Measurements from ENCODE around the gene PDE4B. TPM values are rescaled to one million over a fixed set of nuclear protein-coding genes. Genes with fewer than 3 reads are reported as not detected.
"Not testable (repeated sequence)": the region's sequence is repeated elsewhere in the genome, so short reads cannot be mapped to it uniquely, and the experiment has no call there.

Gene PDE4B
- total and polyA plus RNA-seq, 9 donors: 14.7 to 25.6 (median 16.8) TPM

DNA sequence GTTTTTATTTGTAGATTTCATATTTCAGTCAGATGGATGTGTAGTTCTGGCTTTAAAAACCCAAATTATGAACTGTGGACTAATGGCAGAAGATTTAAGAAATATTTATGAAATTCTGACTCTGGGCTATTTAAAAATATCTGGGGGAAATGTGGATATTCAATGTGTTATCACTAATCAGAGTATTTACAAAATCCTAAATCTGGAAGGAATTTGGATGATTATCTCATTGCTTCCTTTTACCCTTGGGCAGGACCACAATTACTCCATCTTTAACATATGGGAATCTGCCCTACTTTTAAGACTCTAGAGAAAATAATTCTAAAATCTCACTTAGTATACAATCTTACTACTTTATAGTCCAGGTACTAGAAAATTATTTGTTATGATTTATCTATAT is 203.2 kb downstream of the PDE4B start:
- DNase-seq: no peak
- Histone ChIP-seq H3K4me3 (ENCODE audit: low read length) (no peak overlapping the region), H3K27me3 (ENCODE audit: control insufficient read depth, insufficient read depth, low read length) (no peaks in the 10 kb centered on the region), H3K4me1 (ENCODE audit: control insufficient read depth, insufficient read depth, low read length) (no peaks in the 10 kb centered on the region), H3K27ac (ENCODE audit: low read length) (no peak overlapping the region), H3K36me3 (ENCODE audit: control insufficient read depth, insufficient read depth, low read length) (no peaks in the 10 kb centered on the region), H3K9me3 (replicated peaks; ENCODE audit: control insufficient read depth, low read depth, low read length) (no peaks in the 10 kb centered on the region)

DNA sequence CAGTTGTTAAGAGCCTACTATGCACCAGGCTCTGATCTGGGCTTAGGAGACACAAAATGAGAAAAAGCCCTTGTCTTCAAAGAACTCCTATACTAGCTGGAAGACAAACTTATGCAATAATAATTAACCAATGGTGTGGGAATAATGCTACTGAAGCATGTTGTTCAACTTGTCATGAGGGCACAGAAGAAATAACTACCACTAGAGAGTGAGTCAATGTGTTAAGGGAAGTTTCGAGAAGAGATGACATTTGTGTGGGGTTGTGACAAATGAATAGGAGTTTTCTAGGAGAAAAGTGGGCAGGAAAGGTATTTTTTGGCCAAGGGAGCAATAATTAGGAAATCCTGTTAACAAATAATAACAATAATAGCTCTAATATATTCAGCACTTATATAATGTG is 205.0 kb downstream of the PDE4B start:
- no peaks in the 10 kb centered on the region for H3K4me1 ChIP-seq (ENCODE audit: control insufficient read depth, insufficient read depth, low read length)
- DNase-seq: no peak
- H3K27me3 ChIP-seq (ENCODE audit: control insufficient read depth, insufficient read depth, low read length): no peaks in the 10 kb centered on the region
- H3K36me3 ChIP-seq (ENCODE audit: control insufficient read depth, insufficient read depth, low read length): no peaks in the 10 kb centered on the region
- H3K4me3 ChIP-seq (ENCODE audit: low read length): no peak overlapping the region
- WGBS (ENCODE audit: insufficient coverage): no CpG with 5 or more reads among the region's 1 CpG
- no peak overlapping the region for H3K27ac ChIP-seq (ENCODE audit: low read length)
- no peaks in the 10 kb centered on the region for H3K9me3 ChIP-seq (replicated peaks; ENCODE audit: control insufficient read depth, low read depth, low read length)

DNA sequence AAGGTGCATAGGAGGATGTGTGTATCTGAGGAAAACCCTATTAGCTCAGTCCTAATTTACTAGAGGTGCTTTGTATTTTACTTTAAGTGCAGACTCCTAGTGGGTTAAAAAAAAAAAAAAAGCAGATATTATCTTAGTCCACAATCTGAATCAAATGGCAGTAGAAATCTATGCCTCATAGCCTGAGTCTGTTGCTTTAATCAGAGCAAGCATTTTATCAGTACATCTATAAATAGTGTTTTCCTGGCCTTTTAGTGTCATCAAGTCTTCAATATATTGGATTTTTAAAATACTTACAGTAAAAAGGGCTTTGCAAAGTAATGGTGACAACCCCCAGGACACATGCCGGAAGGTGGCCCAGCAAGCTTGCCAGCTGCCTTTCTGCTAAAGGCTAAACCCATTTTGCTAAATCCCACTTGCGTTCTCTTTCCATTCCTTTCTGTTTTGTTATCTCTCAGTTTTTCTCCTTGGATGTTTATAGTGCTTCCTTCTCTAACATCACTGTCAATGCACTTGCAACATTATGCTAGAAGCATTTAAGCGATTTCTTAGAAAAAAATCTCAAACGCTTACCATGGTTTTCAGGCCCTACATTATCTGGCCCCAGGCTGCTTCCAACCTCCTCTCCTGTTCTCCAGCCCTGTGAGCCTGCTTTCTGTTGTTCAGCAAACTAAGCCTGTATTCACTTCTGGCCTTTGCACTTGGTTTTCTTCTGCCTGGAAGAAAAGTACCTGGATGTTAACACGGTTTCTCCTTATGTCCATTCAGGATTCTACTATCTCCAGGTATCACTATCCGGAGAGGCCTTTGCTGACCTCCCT is 206.3 kb downstream of the PDE4B start:
- no peaks in the 10 kb centered on the region for H3K4me1 ChIP-seq (ENCODE audit: control insufficient read depth, insufficient read depth, low read length)
- no peak for DNase-seq
- no peaks in the 10 kb centered on the region for H3K27me3 ChIP-seq (ENCODE audit: control insufficient read depth, insufficient read depth, low read length)
- no peak overlapping the region for H3K27ac ChIP-seq (ENCODE audit: low read length)
- H3K36me3 ChIP-seq (ENCODE audit: control insufficient read depth, insufficient read depth, low read length): no peaks in the 10 kb centered on the region
- WGBS (ENCODE audit: insufficient coverage): 71% methylated on average over 4 of the region's 6 CpGs
- no peaks in the 10 kb centered on the region for H3K9me3 ChIP-seq (replicated peaks; ENCODE audit: control insufficient read depth, low read depth, low read length)
- no peak overlapping the region for H3K4me3 ChIP-seq (ENCODE audit: low read length)

DNA sequence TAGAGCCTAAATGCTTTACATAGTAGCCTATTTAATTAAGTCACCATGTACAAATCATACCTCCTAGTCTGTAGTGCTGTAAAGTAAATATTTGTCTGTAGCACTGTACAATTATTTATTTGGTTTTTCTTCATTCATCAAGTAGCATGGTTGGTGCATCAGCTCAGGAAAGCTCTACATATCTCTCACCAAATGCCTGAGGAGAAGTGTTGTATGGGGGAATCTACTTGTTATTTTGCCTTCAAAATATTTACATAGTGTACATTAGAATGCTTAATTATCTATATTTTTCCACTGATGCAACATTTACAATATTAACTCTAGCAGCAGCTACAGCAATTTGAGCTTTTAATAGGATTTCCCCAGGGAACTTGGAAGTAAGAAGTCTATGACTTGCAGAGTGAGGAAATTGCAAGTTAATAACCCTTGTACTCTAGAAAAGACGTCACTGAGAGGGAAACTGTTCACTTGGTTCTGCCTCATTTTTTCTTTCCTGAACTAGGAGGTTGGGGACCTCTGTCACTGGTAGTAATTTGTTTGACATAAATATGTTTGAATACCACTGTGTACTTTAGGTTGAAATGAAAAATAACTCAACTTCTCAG is 207.4 kb downstream of the PDE4B start:
- peak; percentile 4 for DNase-seq
- no CpG with 5 or more reads among the region's 1 CpG for WGBS (ENCODE audit: insufficient coverage)
- H3K9me3 ChIP-seq (replicated peaks; ENCODE audit: control insufficient read depth, low read depth, low read length): no peaks in the 10 kb centered on the region
- no peak overlapping the region for H3K27ac ChIP-seq (ENCODE audit: low read length)
- H3K36me3 ChIP-seq (ENCODE audit: control insufficient read depth, insufficient read depth, low read length): no peaks in the 10 kb centered on the region
- H3K4me1 ChIP-seq (ENCODE audit: control insufficient read depth, insufficient read depth, low read length): no peaks in the 10 kb centered on the region
- H3K27me3 ChIP-seq (ENCODE audit: control insufficient read depth, insufficient read depth, low read length): no peaks in the 10 kb centered on the region
- H3K4me3 ChIP-seq (ENCODE audit: low read length): no peak overlapping the region

DNA sequence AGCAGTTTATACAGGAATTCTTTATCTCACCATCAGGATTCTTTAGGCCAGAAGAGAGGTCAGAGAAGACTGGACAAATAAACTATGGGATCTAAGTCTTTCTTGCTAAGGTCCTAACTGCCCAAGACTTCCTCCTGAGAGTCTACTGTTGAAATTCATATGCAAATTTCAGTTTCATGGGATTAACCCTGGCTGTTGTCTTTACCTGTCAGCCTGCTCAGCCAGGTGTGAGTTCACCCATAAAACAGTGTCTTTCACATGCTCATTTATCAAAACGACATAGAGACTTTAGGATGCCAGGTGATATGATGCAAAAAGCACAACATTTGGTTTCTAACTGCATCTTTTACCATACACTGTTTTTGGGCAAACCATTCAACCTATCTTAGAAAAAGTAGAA is 211.0 kb downstream of the PDE4B start:
- Histone ChIP-seq H3K4me1 (ENCODE audit: control insufficient read depth, insufficient read depth, low read length) (no peaks in the 10 kb centered on the region), H3K27me3 (ENCODE audit: control insufficient read depth, insufficient read depth, low read length) (no peaks in the 10 kb centered on the region), H3K4me3 (ENCODE audit: low read length) (no peak overlapping the region), H3K27ac (ENCODE audit: low read length) (no peak overlapping the region), H3K36me3 (ENCODE audit: control insufficient read depth, insufficient read depth, low read length) (no peaks in the 10 kb centered on the region), H3K9me3 (replicated peaks; ENCODE audit: control insufficient read depth, low read depth, low read length) (no peaks in the 10 kb centered on the region)
- WGBS (ENCODE audit: insufficient coverage): no CpG with 5 or more reads among the region's 1 CpG
- DNase-seq: no peak

DNA sequence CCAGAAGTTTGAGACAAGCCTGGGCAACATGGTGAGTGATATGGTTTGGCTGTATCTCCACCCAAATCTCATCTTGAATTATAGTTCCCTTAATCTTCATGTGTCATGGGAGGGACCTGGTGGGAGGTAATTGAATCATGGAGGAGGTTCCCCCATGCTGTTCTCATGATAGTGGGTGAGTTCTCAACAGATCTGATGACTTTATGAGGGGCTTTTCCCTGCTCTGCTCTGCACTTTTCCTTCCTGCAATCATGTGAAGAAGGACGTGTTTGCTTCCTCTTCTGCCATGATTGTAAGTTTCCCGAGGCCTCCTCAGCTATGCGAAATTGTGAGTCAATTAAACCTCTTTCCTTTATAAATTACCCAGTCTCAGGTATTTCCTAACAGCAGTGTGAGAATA is 213.8 kb downstream of the PDE4B start:
- H3K27me3 ChIP-seq (ENCODE audit: control insufficient read depth, insufficient read depth, low read length); H3K27ac ChIP-seq (ENCODE audit: low read length); H3K4me1 ChIP-seq (ENCODE audit: control insufficient read depth, insufficient read depth, low read length); DNase-seq; H3K36me3 ChIP-seq (ENCODE audit: control insufficient read depth, insufficient read depth, low read length); H3K9me3 ChIP-seq (replicated peaks; ENCODE audit: control insufficient read depth, low read depth, low read length); H3K4me3 ChIP-seq (ENCODE audit: low read length): not testable (repeated sequence)
- WGBS (ENCODE audit: insufficient coverage): no CpG with 5 or more reads among the region's 3 CpGs

DNA sequence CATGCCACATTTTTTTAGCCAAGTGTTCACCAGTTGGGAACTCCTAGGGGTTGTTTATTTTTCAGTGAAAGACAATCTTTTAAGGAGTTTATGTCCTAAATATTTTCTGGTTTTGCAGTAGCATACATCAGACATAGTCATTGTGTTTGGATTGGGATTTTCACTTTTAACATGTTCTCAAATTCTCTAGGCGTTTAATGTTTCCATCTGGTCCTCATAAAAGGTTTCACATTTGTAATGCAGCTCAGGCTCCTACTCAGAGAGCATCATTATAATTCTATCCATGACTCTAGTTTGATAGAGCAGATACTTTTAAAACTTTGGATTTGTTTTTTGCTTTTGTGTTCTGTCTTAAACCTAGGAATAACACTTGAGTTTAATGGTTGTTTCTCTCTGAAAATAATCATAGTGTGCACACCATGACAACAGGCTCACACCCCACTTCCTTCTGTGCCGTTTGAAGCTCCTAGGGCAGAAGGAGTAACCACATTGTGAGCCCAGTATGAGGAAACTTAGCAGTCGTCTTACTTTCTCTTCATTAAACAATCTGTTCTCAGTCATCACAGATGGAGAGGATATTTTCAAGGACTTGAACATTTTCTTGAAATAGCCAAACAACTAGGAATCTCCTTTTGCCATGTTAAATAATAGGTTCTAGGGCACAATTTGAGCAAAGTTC is 219.6 kb downstream of the PDE4B start:
- no peak overlapping the region for H3K27ac ChIP-seq (ENCODE audit: low read length)
- H3K27me3 ChIP-seq (ENCODE audit: control insufficient read depth, insufficient read depth, low read length): no peaks in the 10 kb centered on the region
- no peaks in the 10 kb centered on the region for H3K36me3 ChIP-seq (ENCODE audit: control insufficient read depth, insufficient read depth, low read length)
- peak; percentile 16 for DNase-seq
- WGBS (ENCODE audit: insufficient coverage): no CpG with 5 or more reads among the region's 3 CpGs
- no peaks in the 10 kb centered on the region for H3K4me1 ChIP-seq (ENCODE audit: control insufficient read depth, insufficient read depth, low read length)
- no peaks in the 10 kb centered on the region for H3K9me3 ChIP-seq (replicated peaks; ENCODE audit: control insufficient read depth, low read depth, low read length)
- no peak overlapping the region for H3K4me3 ChIP-seq (ENCODE audit: low read length)

DNA sequence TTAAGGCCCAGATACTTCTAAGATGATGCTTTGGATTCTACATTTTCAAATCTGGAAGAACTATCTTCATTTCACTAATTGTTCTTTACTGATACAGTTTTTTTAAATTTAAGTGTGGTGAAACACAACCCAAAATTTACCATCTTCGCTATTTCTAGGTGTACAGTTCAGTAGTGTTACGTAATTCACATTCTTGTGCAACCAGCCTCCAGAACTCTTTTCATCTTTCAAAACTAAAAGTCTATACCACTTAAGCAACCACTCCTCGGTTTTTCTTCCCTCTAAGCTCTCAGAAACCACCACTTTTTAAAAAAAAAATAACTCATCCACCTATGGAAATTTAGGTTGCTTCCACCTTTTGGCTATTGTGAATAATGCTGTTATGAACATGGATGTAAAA is 220.7 kb downstream of the PDE4B start:
- 83% methylated on average over 1 of the region's 3 CpGs for WGBS (ENCODE audit: insufficient coverage)

DNA sequence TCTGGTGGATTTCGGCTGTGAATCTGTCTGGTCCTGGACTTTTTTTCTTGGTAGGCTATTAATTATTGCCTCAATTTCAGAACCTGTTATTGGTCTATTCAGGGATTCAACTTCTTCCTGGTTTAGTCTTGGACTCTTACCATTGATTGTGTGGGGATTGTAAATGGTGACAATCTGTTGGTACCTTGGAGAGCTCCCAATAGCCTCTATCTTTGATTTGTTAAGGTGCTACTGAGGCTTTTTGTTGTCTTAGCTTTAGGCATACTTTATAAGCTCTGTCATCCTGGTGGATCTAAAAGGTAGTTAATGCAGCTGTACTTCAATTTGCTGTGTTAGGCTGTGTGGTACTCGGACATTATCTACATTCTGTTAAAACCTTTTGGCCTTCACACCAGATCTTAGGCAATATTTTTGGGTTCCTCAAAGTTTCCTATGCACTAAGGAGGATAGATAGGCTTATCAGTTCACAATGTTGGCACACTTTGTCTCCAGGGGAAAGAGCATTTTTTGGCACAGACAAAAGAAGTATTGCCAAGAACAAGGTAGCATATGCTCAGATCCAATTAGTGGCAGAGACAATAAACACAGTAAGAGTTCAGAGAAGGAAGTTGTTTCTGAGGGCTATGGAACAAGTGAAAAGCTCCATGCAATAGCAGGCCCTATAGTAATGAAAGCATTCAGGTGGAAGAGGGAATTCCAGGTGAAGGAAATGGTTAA is 230.4 kb downstream of the PDE4B start:
- Histone ChIP-seq H3K27ac (ENCODE audit: low read length) (no peak overlapping the region), H3K27me3 (ENCODE audit: control insufficient read depth, insufficient read depth, low read length) (no peaks in the 10 kb centered on the region), H3K36me3 (ENCODE audit: control insufficient read depth, insufficient read depth, low read length) (no peaks in the 10 kb centered on the region), H3K9me3 (replicated peaks; ENCODE audit: control insufficient read depth, low read depth, low read length) (no peaks in the 10 kb centered on the region), H3K4me1 (ENCODE audit: control insufficient read depth, insufficient read depth, low read length) (no peaks in the 10 kb centered on the region), H3K4me3 (ENCODE audit: low read length) (no peak overlapping the region)
- no CpG with 5 or more reads among the region's 2 CpGs for WGBS (ENCODE audit: insufficient coverage)
- DNase-seq: peak; percentile 12

More for the DNA sequence above, 220.7 kb downstream of the PDE4B start:
- no peak for DNase-seq
- Histone ChIP-seq H3K4me3 (ENCODE audit: low read length) (no peak overlapping the region), H3K36me3 (ENCODE audit: control insufficient read depth, insufficient read depth, low read length) (no peaks in the 10 kb centered on the region), H3K27me3 (ENCODE audit: control insufficient read depth, insufficient read depth, low read length) (no peaks in the 10 kb centered on the region), H3K27ac (ENCODE audit: low read length) (no peak overlapping the region), H3K9me3 (replicated peaks; ENCODE audit: control insufficient read depth, low read depth, low read length) (no peaks in the 10 kb centered on the region), H3K4me1 (ENCODE audit: control insufficient read depth, insufficient read depth, low read length) (no peaks in the 10 kb centered on the region)

DNA sequence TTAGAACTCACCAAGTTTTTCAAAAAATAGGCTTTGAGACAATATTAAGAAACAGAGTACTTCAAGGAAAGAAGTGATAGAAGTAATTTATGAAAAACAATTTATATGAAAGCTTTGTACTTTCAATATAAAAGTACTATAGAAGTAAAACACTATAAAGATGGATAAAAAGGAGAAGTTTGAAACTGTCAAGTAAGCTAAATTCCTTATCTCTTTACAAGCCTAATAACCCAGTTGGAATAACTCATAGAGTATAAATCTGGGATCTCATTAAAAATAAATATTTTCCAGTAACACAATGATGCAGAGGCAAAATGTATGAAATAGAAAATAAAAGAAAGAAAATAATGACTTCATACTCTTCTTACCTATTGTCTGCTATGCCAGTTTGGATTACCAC is 232.5 kb downstream of the PDE4B start:
- Histone ChIP-seq H3K4me3 (ENCODE audit: low read length) (no peak overlapping the region), H3K27ac (ENCODE audit: low read length) (no peak overlapping the region), H3K4me1 (ENCODE audit: control insufficient read depth, insufficient read depth, low read length) (no peaks in the 10 kb centered on the region), H3K9me3 (replicated peaks; ENCODE audit: control insufficient read depth, low read depth, low read length) (no peaks in the 10 kb centered on the region), H3K27me3 (ENCODE audit: control insufficient read depth, insufficient read depth, low read length) (no peaks in the 10 kb centered on the region), H3K36me3 (ENCODE audit: control insufficient read depth, insufficient read depth, low read length) (no peaks in the 10 kb centered on the region)
- no peak for DNase-seq

All from muscle of leg (tissue), 11 donors.